ENCODE results near the gene NLK.
"Not testable (repeated sequence)": the region's sequence is repeated elsewhere in the genome, so short reads cannot be mapped to it uniquely, and the experiment has no call there.

Gene NLK

DNA sequence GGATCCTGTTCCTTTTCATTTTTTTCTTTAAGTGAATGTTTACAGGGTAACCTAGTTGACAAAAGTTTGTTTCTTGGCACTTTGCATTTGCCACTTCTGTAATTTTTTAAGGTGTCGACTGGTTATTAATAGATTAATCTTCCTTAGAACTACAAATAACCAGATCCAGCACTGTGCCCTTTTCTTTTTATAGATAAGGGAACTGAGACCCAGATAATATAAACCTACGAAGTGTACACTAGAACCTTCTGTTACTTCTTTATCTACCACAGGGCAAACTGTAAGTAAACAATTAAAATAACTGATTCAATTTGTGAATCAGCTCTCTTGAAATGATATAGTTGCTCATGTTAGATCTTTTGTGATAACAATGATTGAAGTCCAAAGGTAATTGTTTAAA, 55.4 kb downstream of the NLK start:
- TF ChIP-seq, protein P1, sequence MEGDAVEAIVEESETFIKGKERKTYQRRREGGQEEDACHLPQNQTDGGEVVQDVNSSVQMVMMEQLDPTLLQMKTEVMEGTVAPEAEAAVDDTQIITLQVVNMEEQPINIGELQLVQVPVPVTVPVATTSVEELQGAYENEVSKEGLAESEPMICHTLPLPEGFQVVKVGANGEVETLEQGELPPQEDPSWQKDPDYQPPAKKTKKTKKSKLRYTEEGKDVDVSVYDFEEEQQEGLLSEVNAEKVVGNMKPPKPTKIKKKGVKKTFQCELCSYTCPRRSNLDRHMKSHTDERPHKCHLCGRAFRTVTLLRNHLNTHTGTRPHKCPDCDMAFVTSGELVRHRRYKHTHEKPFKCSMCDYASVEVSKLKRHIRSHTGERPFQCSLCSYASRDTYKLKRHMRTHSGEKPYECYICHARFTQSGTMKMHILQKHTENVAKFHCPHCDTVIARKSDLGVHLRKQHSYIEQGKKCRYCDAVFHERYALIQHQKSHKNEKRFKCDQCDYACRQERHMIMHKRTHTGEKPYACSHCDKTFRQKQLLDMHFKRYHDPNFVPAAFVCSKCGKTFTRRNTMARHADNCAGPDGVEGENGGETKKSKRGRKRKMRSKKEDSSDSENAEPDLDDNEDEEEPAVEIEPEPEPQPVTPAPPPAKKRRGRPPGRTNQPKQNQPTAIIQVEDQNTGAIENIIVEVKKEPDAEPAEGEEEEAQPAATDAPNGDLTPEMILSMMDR (IDR thresholded peaks at IDR 0.05; ENCODE audit: insufficient read depth, low read length, missing control alignments) = no peak
- ChIA-PET POLR2A (no interaction called here), CTCF (no interaction called here)
- H3K4me3 ChIP-seq (ENCODE audit: low read depth, low read length) = no peak overlapping the region
- DNase-seq (ENCODE audit: low read depth, low spot score) = no peak

DNA sequence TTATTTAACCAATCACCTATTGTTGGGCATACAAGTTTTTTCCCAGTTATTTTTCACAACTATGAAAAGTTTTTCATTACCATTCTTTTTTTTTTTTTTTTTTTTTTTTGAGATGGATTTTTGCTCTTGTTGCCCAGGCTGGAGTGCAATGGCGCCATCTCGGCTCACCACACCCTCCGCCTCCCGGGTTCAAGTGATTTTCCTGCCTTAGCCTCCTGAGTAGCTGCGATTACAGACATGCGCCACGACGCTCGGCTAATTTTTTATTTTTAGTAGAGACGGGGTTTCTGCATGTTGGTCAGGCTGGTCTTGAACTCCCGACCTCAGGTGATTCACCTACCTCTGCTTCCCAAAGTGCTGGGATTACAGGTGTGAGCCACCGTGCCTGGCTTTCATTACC, 56.1 kb downstream of the NLK start:
- POLR2A ChIA-PET; DNase-seq (ENCODE audit: low read depth, low spot score); H3K4me3 ChIP-seq (ENCODE audit: low read depth, low read length); CTCF ChIA-PET: not testable (repeated sequence)

DNA sequence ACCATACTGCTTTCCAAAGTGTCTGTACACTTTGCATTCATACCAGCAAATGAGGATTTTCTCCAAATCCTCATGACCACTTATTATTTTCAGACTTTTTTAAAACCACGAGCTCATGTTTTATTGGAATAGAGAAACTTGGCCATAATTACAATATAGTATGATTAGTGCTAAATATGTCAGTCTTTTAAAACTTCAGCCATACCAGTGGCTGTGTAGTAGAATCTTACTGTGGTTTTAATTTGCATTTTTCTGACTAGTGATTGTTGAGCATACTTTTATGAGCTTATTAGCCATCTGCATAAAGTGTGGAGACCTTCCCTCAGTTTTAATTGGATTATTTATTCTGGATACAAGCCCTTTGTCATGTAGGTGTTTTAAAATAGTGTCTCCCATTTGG, 57.8 kb downstream of the NLK start:
- CTCF ChIA-PET = interaction anchor here (0.6 to 1.7 kb wide), 2 partner anchors 9 to 207 kb away, joined by 3 to 7 read pairs; partner anchors contain the start of gene LYRM9
- H3K4me3 ChIP-seq (ENCODE audit: low read depth, low read length) = no peak overlapping the region
- POLR2A ChIA-PET = no interaction called here
- TF ChIP-seq, protein P1 (IDR thresholded peaks at IDR 0.05; ENCODE audit: insufficient read depth, low read length, missing control alignments) = no peak
- DNase-seq (ENCODE audit: low read depth, low spot score) = no peak

DNA sequence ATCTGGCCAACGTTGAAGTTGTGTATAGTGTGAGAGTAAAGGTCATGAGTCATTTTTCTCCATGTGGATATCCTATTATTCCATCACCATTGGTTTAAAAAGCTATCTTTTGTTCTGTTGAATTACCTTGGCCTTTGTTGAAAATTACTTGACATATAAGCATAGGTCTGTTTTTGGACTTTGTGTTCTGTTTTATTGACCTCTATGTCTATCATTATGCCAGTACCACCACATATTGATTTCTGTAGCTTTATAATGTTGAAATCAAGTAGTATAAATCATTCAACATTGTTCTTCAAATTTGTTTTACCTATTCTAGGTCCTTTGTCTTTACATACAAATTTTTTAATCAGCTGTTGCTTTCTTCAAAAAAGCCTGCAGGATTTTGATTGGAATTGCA, 58.5 kb downstream of the NLK start:
- H3K4me3 ChIP-seq (ENCODE audit: low read depth, low read length) = no peak overlapping the region
- ChIA-PET CTCF (interaction anchor here (0.8 to 1.7 kb wide), 2 partner anchors 8 to 208 kb away, joined by 3 to 7 read pairs; partner anchors contain the start of gene LYRM9), POLR2A (no interaction called here)
- no peak for DNase-seq (ENCODE audit: low read depth, low spot score)
- TF ChIP-seq, protein P1 (IDR thresholded peaks at IDR 0.05; ENCODE audit: insufficient read depth, low read length, missing control alignments) = no peak

DNA sequence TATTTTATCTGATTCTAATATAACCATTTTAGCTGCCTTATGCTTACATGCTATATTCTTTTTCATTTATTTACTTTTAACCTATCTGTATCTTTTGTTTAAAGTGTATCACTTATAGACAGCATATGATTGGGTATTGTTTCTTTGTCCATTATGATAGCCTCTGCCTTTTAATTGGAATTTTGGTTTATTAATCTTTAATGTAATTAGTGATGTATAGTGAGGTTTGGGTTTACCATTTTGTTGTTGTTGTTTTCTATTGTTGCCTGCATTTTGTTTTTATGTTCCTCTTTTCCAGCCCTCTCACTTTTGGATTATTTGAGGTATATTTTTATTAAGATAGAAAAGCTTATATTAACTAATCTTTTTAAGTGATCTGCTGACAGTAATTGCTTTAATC, 59.4 kb downstream of the NLK start:
- TF ChIP-seq, protein P1 (IDR thresholded peaks at IDR 0.05; ENCODE audit: insufficient read depth, low read length, missing control alignments) = no peak
- POLR2A ChIA-PET = no interaction called here
- no peak for DNase-seq (ENCODE audit: low read depth, low spot score)
- CTCF ChIA-PET = no interaction called here
- no peak overlapping the region for H3K4me3 ChIP-seq (ENCODE audit: low read depth, low read length)

DNA sequence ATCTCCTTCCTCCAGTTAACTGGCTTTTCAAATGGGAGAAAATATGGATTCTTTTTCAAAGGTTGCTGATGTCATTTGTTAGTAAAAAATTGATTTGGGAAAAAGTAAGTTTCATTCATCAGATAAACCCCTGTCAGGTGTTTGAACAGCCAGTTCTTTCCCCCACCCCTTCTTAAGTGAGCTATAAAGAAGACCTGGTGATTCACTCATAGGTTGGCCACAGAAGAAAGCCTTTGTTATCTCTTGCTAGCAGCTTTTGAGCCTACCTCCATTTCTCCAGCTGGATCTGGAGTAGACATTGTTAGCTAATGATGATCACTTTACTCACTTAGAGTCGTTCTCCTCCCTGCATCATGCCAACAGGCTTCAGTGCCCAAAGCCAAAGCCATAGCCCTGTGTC, 63.0 kb downstream of the NLK start:
- DNase-seq (ENCODE audit: low read depth, low spot score) = no peak
- CTCF ChIA-PET = interaction anchor here (1.3 kb wide), 1 partner anchor 212 kb away, joined by 6 read pairs; no protein-coding TSS in a partner anchor
- POLR2A ChIA-PET = no interaction called here
- no peak overlapping the region for H3K4me3 ChIP-seq (ENCODE audit: low read depth, low read length)
- TF ChIP-seq, protein P1 (IDR thresholded peaks at IDR 0.05; ENCODE audit: insufficient read depth, low read length, missing control alignments) = no peak

DNA sequence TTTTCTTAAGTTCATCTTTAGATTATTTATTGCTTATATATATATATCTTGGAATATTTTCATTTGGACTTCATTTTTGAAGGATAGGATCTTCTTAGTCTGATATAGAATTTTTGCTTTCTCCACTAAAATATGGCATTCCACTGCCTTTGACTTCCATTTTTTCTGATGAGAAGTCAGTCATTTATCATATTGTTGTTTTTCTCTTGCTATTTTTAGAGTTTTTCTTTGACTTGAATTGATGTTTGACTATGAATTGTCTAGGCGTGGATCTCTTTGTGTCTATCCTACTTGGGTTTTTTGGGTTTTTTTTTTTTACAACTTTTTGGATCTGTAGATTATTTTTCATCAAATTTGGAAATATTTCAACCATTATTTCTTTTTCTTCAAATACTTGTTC, 67.7 kb downstream of the NLK start:
- POLR2A ChIA-PET = no interaction called here
- H3K4me3 ChIP-seq (ENCODE audit: low read depth, low read length) = no peak overlapping the region
- CTCF ChIA-PET = no interaction called here
- TF ChIP-seq, protein P1 (IDR thresholded peaks at IDR 0.05; ENCODE audit: insufficient read depth, low read length, missing control alignments) = no peak
- no peak for DNase-seq (ENCODE audit: low read depth, low spot score)
